GM19324 (cell line): ENCODE data around the gene RAB3D.
"Not testable (repeated sequence)": the region's sequence is repeated elsewhere in the genome, so short reads cannot be mapped to it uniquely, and the experiment has no call there.

Experiments used
- ATAC-seq: cut with Tn5 transposase; IDR thresholded peaks from one replicate; pipeline ENCODE4 v1.9.1; 2021; ENCODE audit warnings: mild to moderate bottlenecking, moderate library complexity; ENCODE audit not compliant: unreplicated experiment, low FRiP score

The RAB3D gene

DNA sequence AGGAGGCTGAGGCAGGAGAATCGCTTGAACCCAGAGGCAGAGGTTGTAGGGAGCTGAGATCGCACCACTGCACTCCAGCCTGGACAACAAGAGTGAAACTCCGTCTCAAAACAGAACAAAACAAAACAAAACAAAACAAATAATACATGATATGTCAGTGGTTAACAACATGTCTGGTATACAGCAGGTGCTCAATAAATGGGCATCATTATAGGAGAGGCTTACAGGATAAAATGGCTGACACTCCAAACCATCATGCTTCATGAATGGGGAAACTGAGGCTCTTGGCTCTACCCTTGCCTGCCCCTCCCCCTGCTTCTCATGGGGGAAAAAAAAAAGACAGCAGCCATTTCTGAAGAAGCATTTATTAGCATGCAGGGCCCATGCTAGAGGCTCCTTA is 3.0 kb upstream of the RAB3D start:
- ATAC-seq, result no peak

DNA sequence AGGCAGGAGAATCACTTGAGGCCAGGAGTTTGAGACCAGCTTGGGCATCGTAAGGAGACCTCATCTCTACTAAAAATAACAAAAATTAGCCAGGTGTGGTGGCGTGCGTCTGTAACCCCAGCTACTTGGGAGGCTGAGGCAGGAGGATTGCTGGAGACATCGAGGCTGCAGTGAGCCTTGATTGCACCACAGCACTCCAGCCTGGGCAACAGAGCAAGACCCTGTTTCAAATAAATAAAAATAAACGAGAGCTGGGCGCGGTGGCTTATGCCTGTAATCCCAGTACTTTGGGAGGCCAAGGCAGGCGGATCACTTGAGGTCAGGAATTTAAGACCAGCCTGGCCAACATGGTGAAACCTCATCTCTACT is 626 bp upstream of the RAB3D start:
- ATAC-seq, result not testable (repeated sequence)

GRCh38 chr19:11338569-11339253 is 746 bp downstream of the RAB3D start:
- ATAC-seq, result no peak

- ATAC-seq, result no peak
Measured at GRCh38 chr19:11338121-11338520, 1.3 kb downstream of the RAB3D start.

- no peak for ATAC-seq
Measured at GRCh38 chr19:11337080-11337479, 2.4 kb downstream of the RAB3D start.

DNA sequence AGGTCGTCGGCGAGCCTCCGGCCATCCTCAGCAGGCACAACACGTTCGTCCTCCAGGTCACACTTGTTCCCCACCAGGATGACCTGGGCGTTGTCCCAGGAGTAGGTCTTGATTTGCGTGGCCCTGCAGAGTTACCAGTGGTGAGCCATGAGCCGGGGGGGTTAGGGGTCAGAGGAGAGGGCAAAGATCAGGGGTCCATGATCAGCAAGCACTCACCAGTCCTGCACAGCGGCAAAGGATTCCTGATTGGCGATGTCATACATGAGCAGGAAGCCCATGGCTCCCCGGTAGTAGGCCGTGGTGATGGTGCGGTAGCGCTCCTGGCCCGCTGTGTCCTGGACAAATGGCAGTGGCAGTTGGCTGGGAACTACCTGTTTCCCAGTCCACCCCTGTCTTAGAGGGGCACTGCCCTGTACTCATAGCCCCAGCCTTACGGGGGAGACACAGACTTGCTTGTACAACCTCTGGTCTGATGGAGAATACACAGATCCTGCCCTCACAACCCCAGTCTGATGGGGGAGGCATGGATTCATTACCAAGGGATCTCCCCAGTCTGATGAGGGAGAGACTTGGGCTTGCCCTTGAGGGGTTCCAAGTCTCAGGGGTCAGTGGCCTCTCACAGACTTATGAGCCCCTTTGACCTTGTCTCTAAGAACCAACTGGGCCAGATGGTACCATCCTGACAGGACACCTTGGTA is 3.9 kb downstream of the RAB3D start:
- ATAC-seq, result no peak

DNA sequence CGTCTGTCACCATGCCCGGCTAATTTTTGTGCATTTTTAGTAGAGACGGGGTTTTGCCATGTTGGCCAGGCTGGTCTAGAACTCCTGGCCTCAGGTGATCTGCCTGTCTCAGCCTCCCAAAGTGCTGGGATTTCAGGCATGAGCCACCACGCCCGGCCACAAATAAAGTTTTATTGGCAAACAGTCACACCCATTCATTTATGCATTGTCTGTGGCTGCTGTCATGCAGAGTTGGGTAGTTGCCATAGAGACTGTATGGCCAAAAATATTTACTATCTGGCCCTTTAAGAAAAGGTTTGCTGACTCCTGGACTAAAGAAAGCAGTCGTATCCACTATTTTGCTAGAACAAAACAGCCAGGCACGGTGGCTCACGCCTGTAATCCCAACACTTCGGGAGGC is 5.6 kb downstream of the RAB3D start:
- not testable (repeated sequence) for ATAC-seq

DNA sequence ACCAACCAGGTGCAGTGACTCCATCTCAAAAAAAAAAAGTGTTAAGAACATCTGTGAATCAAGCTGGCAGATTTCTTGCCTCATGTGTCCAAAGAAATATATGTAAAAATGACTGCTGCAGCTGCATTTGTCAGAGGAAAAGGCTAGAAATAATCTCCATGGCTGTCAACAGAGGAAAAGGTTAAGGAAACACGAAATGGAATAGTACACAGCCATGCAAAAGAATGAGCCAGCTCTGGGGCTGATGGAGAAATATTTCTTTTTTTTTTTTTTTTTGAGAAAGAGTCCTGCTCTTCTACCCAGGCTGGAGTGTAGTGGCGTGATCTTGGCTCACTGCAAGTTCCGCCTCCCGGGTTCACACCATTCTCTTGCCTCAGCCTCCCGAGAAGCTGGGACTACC is 6.6 kb downstream of the RAB3D start:
- no peak for ATAC-seq

- no peak for ATAC-seq
Measured at GRCh38 chr19:11331502-11331901, 8.0 kb downstream of the RAB3D start.

DNA sequence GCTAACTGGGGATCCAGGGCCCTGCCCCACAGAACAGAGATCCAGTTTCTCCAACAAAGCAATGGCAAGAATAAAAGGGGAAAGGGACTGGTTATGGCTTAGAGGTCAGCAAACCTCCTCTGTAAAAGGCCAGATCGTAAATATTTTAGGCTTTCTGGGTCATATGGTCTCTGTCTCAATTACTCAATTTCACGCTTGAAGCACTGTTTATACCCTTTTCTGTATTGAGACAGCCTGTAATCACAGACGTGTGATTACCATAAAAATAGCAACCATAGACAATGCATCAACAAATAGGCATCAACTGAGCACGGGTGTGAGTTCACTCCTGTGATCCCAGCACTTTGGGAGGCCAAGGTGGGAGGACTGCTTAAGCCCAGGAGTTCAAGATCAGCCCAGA is 9.3 kb downstream of the RAB3D start:
- ATAC-seq, result no peak

GRCh38 chr19:11325544-11325943 is 13.9 kb downstream of the RAB3D start:
- no peak for ATAC-seq

DNA sequence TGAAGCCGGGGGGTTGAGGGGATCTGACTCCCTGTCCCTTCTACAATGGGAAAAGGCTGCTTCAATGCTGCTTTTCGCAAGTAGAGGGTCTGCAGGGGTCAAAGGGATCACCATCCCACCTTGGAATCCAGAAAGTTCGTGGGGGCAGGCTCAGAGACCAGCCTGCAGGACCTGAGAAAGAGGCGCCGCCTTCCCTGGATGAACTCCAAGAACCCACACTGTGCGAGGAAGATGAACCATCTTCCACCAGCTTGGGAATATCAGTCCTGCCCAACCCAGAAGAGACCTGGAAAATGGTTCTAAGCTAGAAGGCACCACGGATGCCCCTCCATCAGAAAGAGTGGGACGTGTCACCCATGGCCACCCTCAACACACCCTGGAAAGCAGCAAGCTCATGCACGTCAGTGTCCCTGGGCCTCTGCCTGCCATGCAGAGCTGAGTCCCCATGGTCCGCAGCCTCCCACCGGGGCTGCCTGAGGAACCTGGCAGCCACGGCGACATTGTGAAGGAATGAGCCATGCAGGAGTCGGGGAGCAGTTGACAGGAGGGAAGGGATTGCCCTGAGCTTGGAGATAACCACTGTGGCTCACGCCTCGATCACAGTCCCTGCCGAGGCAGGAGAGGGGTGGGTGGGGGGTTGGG is 14.6 kb downstream of the RAB3D start:
- ATAC-seq, result no peak

DNA sequence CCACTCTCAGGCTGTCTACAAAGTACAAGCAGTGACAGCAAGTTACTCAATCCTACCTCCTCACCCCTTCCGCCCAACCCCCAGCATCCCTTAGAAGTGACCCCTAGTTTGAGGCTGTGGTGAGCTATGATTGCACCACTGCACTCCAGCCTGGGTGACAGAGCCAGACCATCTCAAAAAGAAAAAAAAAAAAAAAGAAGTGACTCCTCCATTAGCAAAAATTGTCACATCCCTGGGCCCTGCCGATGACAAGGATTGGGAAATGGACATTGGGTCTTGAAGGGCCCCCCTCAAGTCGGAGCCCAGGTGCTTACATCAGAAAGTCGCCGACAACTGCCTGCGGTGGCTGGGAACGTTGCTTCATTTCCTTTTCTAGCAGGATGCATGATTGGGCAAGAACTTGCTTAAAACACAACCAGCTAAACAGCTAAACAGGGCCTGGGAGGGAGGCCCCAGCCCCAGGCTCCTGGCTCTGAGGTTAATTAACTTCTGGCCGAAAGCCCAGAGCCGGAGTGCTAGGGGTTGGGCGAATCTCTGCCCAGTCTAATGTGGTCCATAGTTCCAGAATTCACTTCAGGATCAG is 15.3 kb downstream of the RAB3D start:
- ATAC-seq, result no peak

GRCh38 chr19:11323601-11324078 is 15.8 kb downstream of the RAB3D start:
- no peak for ATAC-seq

- no peak for ATAC-seq
Measured at GRCh38 chr19:11322269-11323024, 17.0 kb downstream of the RAB3D start.

DNA sequence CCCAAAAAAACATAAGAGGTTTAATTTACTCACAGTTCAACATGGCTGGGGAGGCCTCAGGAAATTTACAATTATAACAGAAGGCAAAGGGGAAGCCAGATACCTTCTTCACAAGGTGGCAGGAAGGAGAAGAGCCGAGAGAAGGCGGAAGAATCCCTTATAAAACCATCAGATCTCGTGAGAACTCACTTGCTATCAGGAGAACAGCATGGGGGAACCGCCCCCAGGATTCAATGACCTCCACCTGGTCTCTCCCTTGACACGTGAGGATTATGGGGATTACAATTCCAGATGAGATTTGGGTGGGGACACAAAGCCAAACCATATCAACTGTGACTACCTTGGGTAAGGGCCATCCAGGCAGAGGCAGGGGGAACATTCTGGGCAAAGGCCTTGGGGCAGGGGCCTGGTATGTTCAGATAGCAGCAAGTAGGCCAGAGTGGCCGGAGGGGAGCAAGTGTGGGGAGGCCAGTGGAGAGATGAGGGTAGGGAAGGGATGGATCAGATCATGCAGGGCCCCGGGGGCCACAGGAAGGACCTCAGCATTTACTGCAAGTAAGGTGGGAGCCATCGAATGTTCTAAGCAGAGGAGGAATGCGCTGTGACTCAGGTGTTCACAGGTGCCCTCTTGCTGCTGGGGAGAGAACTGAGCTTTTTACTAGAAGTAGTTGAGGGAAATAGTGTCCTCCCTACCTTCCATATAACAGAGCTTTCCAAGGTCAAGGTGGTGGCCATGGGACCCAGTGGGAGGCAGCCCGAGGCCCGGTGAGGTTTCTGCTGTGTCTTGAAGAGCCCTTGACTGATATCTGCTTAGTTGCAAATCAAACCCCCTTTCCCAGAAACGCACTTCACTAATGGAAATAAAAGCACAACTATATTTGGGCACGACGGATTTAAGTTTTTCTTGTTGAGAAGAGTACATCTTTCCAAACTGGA is 18.0 kb downstream of the RAB3D start:
- ATAC-seq, result no peak

DNA sequence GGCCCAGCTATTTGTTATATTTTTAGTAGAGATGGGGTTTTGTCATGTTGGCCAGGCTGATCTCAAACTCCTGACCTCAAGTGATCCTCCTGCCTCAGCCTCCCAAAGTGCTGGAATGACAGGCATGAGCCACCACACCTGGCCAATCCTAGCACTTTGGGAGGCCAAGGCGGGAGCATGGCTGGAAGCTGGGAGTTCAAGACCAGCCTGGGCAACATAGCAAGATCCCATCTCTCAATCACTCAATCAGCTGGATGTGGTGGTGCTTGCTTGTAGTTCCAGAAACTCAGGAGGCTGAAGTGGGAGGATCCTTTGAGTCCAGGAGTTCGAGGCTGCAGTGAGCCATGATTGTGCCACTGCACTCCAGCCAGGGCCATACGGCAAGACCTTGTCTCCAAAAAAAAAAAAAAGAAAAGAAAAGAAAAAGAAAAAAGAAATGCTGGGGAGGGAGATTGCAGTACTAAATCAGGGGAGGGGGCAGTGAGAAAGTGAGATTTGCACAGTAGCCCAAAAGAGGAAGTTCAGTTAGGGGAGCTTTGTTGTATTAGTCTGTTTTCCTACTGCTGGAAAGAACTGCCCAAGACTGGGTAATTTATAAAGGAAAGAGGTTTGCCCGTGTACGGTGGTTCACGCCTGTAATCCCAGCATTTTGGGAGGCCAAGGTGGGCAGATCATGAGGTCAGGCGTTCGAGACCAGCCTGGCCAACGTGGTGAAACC is 19.0 kb downstream of the RAB3D start:
- not testable (repeated sequence) for ATAC-seq

GRCh38 chr19:11306337-11306736 is 33.1 kb downstream of the RAB3D start:
- ATAC-seq, result no peak

DNA sequence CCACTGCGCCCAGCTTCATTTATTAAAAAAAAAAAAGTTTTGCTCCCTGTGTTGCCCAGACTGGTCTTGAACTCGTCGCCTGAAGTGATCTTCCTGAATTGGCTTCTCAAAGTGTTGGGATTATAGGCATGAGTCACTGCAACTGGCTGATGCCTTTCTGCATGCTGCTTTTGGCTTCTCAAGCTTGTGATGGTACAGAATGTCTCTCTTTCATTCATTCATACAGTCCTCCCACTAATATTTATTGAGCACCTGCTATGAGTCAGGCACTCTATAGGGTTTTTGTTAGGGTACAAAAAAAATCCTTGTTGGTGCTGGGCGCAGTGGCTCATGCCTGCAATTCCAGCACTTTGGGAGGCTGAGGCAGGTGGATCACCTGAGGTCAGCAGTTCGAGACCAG is 34.5 kb downstream of the RAB3D start:
- no peak for ATAC-seq
